Hematopoietic multipotent progenitor cell treated with erythropoietin and hydrocortisone succinate and interleukin-3 and kit ligand, for 8 days (in vitro differentiated cells): Measurements from ENCODE around the gene GRAP2.

ENCODE experiments used
- DNase-seq: peaks from one replicate; pipeline ENCODE4 v3.0.0-alpha.2; 2015

Gene GRAP2

DNA sequence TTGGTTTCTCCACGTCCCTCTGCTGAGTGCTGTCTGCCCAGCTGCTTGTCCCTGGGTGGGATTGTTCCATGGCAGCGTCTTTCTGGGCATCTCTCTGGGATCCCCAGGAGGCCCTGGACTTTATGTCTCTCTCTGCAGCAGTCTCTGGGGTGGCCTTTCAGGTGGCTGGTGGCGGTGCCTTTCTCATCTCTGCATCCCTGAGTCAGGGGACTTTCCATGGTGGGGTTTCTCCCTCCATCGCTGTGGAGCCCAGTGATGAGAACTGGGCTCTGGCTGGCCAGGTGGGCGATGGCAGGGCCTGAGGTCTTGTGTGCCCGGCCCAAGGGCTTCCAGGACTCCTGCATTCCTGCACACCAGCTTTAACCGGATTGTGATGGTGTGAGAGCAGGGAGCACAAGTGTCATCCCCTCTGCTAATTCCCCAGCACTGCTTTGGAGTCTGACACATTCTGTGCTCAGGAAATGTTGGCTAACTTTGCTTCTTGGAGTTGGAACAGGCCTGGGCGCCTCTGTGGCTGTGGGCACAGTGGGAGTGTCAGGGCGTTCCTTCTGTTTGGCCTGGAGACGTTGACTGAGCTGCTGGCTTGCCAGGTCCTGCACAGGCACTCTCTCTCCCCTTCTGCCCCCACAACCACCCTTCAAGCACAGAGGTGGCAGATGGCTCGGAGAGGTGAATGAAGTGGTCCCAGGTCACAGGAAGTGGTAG is 121.8 kb downstream of the GRAP2 start:
- DNase-seq, result no peak
